Smooth muscle cell (in vitro differentiated cells): ENCODE data around the gene DHDH. TPM values are rescaled to one million over a fixed set of nuclear protein-coding genes. Genes with fewer than 3 reads are reported as not detected.
"Not testable (repeated sequence)": the region's sequence is repeated elsewhere in the genome, so short reads cannot be mapped to it uniquely, and the experiment has no call there.

ENCODE experiments used
- DNase-seq: peaks from one replicate; lab custom pipeline; 2025; ENCODE audit not compliant: unreplicated experiment; lab: John Stamatoyannopoulos, UW
- H2AFZ ChIP-seq: fragments of 200-600 bp; sonication (generic); 2 replicates; pipeline ENCODE4 v1.6.0; 2016; ENCODE audit warnings: antibody characterized with exemption, low read depth, mild to moderate bottlenecking
- H3F3A ChIP-seq: fragments of 200-600 bp; sonication (generic); 2 replicates; pipeline ENCODE4 v1.6.0; 2017; ENCODE audit warnings: antibody characterized with exemption, low read depth
- H3K27ac ChIP-seq: fragments of 200-600 bp; sonication (generic); 2 replicates; pipeline ENCODE4 v1.5.1; 2016; ENCODE audit warnings: low read depth, mild to moderate bottlenecking
- H3K27me3 ChIP-seq: fragments of 200-600 bp; sonication (generic); 2 replicates; pipeline ENCODE4 v1.6.1; 2016; ENCODE audit warnings: low read depth, mild to moderate bottlenecking
- H3K36me3 ChIP-seq: fragments of 200-600 bp; sonication (generic); 2 replicates; pipeline ENCODE4 v1.5.1; 2016; ENCODE audit warnings: low read depth
- H3K4me1 ChIP-seq: fragments of 200-600 bp; sonication (generic); 2 replicates; pipeline ENCODE4 v1.5.1; 2016; ENCODE audit warnings: low read depth
- H3K4me2 ChIP-seq: fragments of 200-600 bp; sonication (generic); 2 replicates; pipeline ENCODE4 v1.6.0; 2016; ENCODE audit warnings: mild to moderate bottlenecking
- H3K4me3 ChIP-seq: fragments of 200-600 bp; sonication (generic); 2 replicates; pipeline ENCODE4 v1.5.1; 2016; ENCODE audit warnings: mild to moderate bottlenecking
- H3K79me2 ChIP-seq: fragments of 200-600 bp; sonication (generic); 2 replicates; pipeline ENCODE4 v1.6.0; 2016; ENCODE audit warnings: low read depth, mild to moderate bottlenecking
- H3K9ac ChIP-seq: fragments of 200-600 bp; sonication (generic); 2 replicates; pipeline ENCODE4 v1.6.0; 2016; ENCODE audit warnings: low read depth
- H3K9me3 ChIP-seq: fragments of 200-600 bp; sonication (generic); replicated peaks from 2 replicates; pipeline ENCODE4 v1.5.1; 2016; ENCODE audit warnings: low read depth
- H4K20me1 ChIP-seq: fragments of 200-600 bp; sonication (generic); 2 replicates; pipeline ENCODE4 v1.6.0; 2016; ENCODE audit warnings: low read depth
- WGBS: methylation state at CpG from one replicate; pipeline ENCODE4 v1.1.7; 2016; ENCODE audit warnings: low lambda C conversion rate; 5-methylcytosine and 5-hydroxymethylcytosine counted together
- polyA plus RNA-seq: library from polyadenylated mRNA; unstranded; fragments of >200 nt; fragmentation: Nextera tagmentation; extraction: Ambion mirVana; gene quantifications from 2 replicates; pipeline ENCODE4 v1.2.1, GENCODE V29; 2016
- total RNA-seq: library from RNA; depleted of rRNA; stranded (reverse); fragments of >200 nt; gene quantifications from 2 replicates; pipeline ENCODE4 v1.2.3, GENCODE V29; 2014
- TF ChIP-seq, protein P1 (sequence below): fragments of 200-600 bp; sonication (generic); IDR thresholded peaks from 2 replicates; pipeline ENCODE4 v1.5.1; 2017; ENCODE audit warnings: borderline replicate concordance, mild to moderate bottlenecking, antibody characterized with exemption; ENCODE audit not compliant: insufficient read depth, poor library complexity, severe bottlenecking

DHDH gene
- total and polyA plus RNA-seq, 2 experiments from 2014 or later = 0.27 to 1.0 TPM

DNA sequence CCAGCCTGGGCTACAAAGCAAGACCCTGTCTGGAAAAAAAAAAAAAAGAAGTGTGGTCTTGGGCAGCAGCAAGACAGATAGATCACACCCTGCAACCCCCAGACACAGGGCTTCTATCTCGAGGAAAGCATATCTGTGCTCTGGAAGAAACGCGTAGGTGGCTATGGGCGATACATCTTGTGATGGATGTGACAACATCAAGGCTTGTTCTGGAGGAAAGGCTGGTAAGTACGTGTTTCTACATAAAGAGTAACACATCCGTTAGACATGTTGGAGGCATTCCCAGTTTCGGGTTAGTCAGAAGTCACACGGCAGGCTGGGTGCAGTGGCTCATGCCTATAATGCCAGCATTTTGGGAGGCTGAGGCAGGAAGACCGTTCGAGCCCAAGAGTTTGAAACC is 6.6 kb upstream of the DHDH start:
- H3K4me1 ChIP-seq = no peaks in the 10 kb centered on the region
- H3K79me2 ChIP-seq = no peaks in the 10 kb centered on the region
- peak overlapping the region; percentile 12 for H3K4me2 ChIP-seq
- H3K9ac ChIP-seq = no peak overlapping the region
- no peaks in the 10 kb centered on the region for H4K20me1 ChIP-seq
- no peak overlapping the region for H2AFZ ChIP-seq
- no peaks in the 10 kb centered on the region for H3K27me3 ChIP-seq
- no peaks in the 10 kb centered on the region for H3K9me3 ChIP-seq
- peaks cover 7% of the 10 kb centered on the region for H3F3A ChIP-seq
- no peaks in the 10 kb centered on the region for H3K36me3 ChIP-seq
- DNase-seq = no peak
- 43% methylated on average over 10 of the region's 10 CpGs for WGBS
- H3K4me3 ChIP-seq = no peak overlapping the region
- TF ChIP-seq, protein P1, sequence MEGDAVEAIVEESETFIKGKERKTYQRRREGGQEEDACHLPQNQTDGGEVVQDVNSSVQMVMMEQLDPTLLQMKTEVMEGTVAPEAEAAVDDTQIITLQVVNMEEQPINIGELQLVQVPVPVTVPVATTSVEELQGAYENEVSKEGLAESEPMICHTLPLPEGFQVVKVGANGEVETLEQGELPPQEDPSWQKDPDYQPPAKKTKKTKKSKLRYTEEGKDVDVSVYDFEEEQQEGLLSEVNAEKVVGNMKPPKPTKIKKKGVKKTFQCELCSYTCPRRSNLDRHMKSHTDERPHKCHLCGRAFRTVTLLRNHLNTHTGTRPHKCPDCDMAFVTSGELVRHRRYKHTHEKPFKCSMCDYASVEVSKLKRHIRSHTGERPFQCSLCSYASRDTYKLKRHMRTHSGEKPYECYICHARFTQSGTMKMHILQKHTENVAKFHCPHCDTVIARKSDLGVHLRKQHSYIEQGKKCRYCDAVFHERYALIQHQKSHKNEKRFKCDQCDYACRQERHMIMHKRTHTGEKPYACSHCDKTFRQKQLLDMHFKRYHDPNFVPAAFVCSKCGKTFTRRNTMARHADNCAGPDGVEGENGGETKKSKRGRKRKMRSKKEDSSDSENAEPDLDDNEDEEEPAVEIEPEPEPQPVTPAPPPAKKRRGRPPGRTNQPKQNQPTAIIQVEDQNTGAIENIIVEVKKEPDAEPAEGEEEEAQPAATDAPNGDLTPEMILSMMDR = no peak
- H3K27ac ChIP-seq = peak overlapping the region; percentile 27

DNA sequence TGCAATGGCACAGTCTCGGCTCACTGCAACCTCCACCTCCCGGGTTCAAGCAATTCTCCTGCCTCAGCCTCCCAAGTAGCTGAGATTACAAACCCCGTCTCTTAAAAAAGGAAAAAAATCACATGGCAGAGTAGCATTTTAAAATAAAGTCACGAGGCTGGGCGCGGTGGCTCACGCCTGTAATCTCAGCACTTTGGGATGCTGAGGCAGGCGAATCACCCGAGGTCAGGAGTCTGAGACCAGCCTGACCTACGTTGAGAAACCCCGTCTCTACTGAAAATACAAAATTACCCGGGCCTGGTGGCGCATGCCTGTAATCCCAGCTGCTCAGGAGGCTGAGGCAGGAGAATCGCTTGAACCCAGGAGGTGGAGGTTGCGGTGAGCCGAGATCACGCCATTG is 5.8 kb upstream of the DHDH start:
- not testable (repeated sequence) for H3K27ac ChIP-seq, H3K4me3 ChIP-seq, H3K4me2 ChIP-seq, H3F3A ChIP-seq, H4K20me1 ChIP-seq, H3K36me3 ChIP-seq, H3K79me2 ChIP-seq, DNase-seq, H3K4me1 ChIP-seq, H3K9ac ChIP-seq, H3K27me3 ChIP-seq, H2AFZ ChIP-seq, H3K9me3 ChIP-seq
- 94% methylated on average over 17 of the region's 17 CpGs for WGBS

DNA sequence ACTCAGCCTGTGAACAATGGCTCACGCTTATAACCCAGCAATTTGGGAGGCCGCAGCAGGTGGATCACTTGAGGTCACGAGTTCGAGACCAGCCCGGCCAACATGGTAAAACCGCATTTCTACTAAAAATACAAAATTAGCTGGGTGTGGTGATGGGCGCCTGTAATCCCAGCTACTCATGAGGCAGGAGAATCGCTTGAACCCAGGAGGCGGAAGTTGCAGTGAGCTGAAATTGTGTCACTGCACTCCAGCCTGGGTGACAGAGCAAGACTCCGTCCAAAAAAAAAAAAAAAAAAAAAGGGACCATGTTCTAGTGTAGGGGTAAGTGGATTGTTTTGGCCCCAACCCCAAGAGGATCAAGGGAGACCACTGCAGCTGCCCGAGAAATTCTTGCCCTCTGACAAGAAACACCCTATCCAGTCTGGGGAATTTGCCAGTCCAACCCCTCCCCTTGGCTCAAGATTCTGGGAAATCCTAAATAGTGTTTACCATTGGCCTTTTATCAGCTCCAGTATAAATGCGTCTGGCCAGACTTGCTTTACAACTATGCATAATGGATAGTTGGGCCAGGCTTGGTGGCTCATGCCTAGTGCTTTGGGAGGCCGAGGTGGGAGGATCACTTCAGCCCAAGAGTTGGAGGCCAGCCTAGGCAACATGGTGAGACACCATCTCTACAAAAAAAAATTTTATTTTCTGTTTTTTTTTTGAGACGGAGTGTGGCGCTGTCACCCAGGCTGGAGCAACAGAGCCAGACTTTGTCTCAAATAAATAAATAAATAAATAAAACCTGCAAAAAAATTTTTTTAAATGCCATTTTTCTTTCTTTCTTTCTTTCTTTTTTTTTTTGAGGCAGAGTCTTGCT is 5.1 kb upstream of the DHDH start:
- no peak overlapping the region for H3K27ac ChIP-seq

DNA sequence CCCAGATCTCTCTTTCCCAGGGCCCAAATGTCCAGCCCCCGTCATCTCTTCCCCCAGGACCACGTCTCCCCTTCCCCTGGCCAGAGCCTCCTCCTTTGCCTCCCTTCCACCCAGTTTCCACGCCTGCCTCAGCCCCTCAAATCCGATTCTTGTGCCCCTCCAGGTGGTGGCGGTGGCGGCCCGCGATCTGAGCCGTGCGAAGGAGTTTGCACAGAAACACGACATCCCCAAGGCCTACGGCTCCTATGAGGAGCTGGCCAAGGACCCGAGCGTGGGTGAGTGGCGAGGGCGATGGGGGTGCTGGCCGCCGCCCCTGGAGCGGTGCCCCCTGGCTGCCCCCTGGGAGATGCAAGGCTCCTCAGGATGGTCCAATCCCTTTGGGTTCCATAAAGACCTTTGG is 1.3 kb downstream of the DHDH start:
- Histone ChIP-seq H3K9ac (no peak overlapping the region), H3K27me3 (no peaks in the 10 kb centered on the region), H3K4me2 (no peak overlapping the region), H3K9me3 (no peaks in the 10 kb centered on the region), H3K36me3 (no peaks in the 10 kb centered on the region), H3K4me3 (no peak overlapping the region), H3K4me1 (peaks cover 14% of the 10 kb centered on the region), H2AFZ (no peak overlapping the region), H4K20me1 (no peaks in the 10 kb centered on the region), H3K27ac (no peak overlapping the region), H3F3A (no peaks in the 10 kb centered on the region), H3K79me2 (no peaks in the 10 kb centered on the region)
- 84% methylated on average over 19 of the region's 19 CpGs for WGBS
- no peak for DNase-seq
- TF ChIP-seq, protein P1 = no peak

More for the DNA sequence above, 5.1 kb upstream of the DHDH start:
- Histone ChIP-seq H3K9me3 (no peaks in the 10 kb centered on the region), H3K4me1 (peaks cover 7% of the 10 kb centered on the region), H3K4me2 (no peak overlapping the region), H3K9ac (no peak overlapping the region), H2AFZ (no peak overlapping the region), H3K36me3 (no peaks in the 10 kb centered on the region), H3K79me2 (no peaks in the 10 kb centered on the region), H4K20me1 (no peaks in the 10 kb centered on the region), H3K27me3 (no peaks in the 10 kb centered on the region), H3F3A (peaks cover 7% of the 10 kb centered on the region), H3K4me3 (no peak overlapping the region)
- DNase-seq = no peak
- TF ChIP-seq, protein P1 = no peak
- 85% methylated on average over 15 of the region's 15 CpGs for WGBS
